SK-N-SH (cell line): ENCODE measurements around the gene SP6. TPM values are rescaled to one million over a fixed set of nuclear protein-coding genes. Genes with fewer than 3 reads are reported as not detected.

Source experiments
- CTCF ChIA-PET: fragments of 300-600, 350-600 bp; formaldehyde crosslinking; extraction: SDS; loops from one replicate; lab custom pipeline; 2021; lab: Yijun Ruan, JAX
- POLR2A ChIA-PET: fragments of 350-600 bp; sonication (Branson Sonifier 250); formaldehyde crosslinking; extraction: SDS; loops from one replicate; lab custom pipeline; 2020; ENCODE audit warnings: antibody characterized with exemption, inconsistent platforms; lab: Yijun Ruan, JAX
- DNase-seq: peaks from one replicate; pipeline ENCODE4 v3.0.0; 2012
- H2AFZ ChIP-seq: fragments of 200-600 bp; sonication (generic); 2 replicates; pipeline ENCODE4 v1.8.1; 2016; ENCODE audit warnings: antibody characterized with exemption, mild to moderate bottlenecking, low read depth
- H3F3A ChIP-seq: fragments of 200-600 bp; sonication (generic); replicated peaks from 2 replicates; pipeline ENCODE3; 2016; ENCODE audit warnings: antibody characterized with exemption, mild to moderate bottlenecking; ENCODE audit not compliant: insufficient read depth
- H3K27ac ChIP-seq, 2 experiments: fragments of 200-500 bp in 1 of 2; fragments of 200-600 bp in 1 of 2; sonication (Bioruptor generic) in 1 of 2; sonication (generic), shearing (Covaris generic) in 1 of 2; 2 replicates each; pipeline versions ENCODE4 v1.5.1 to v1.6.1; 2014 to 2016; ENCODE audit warnings: low read depth in 2 of 2, inconsistent platforms in 1 of 2, low read length in 1 of 2, mild to moderate bottlenecking in 1 of 2, mixed read lengths in 1 of 2
- H3K27me3 ChIP-seq: fragments of 200-600 bp; sonication (generic), shearing (Covaris generic); 2 replicates; pipeline ENCODE4 v1.6.1; 2016; ENCODE audit warnings: mixed run types; ENCODE audit not compliant: insufficient read depth
- H3K36me3 ChIP-seq, 2 experiments: fragments of 200-500 bp in 1 of 2; fragments of 200-600 bp in 1 of 2; sonication (Bioruptor generic) in 1 of 2; sonication (generic) in 1 of 2; replicated peaks in 1 of 2; 2 replicates each; pipeline versions ENCODE3 to v1.5.1; 2014 to 2016; ENCODE audit warnings: low read length in 1 of 2, mild to moderate bottlenecking in 1 of 2; ENCODE audit not compliant: insufficient read depth in 2 of 2, control insufficient read depth in 1 of 2
- H3K4me1 ChIP-seq, 2 experiments: fragments of 200-500 bp in 1 of 2; fragments of 200-600 bp in 1 of 2; sonication (Bioruptor generic) in 1 of 2; sonication (generic), shearing (Covaris generic) in 1 of 2; 2 replicates each; pipeline versions ENCODE4 v1.5.1 to v1.6.1; 2014 to 2016; ENCODE audit warnings: low read depth in 1 of 2, low read length in 1 of 2, mixed run types in 1 of 2; ENCODE audit not compliant: insufficient read depth in 2 of 2, control insufficient read depth in 1 of 2
- H3K4me2 ChIP-seq: fragments of 200-600 bp; sonication (generic), shearing (Covaris generic); 2 replicates; pipeline ENCODE4 v1.6.1; 2017; ENCODE audit warnings: mixed run types
- H3K4me3 ChIP-seq, 2 experiments: fragments of 200-500 bp in 1 of 2; fragments of 200-600 bp in 1 of 2; sonication (Bioruptor generic) in 1 of 2; sonication (generic), shearing (Covaris generic) in 1 of 2; 2 replicates each; pipeline versions ENCODE4 v1.5.1 to v1.8.1; 2014 to 2016; ENCODE audit warnings: low read depth in 2 of 2, inconsistent platforms in 1 of 2, low read length in 1 of 2, mild to moderate bottlenecking in 1 of 2, mixed read lengths in 1 of 2, moderate library complexity in 1 of 2
- H3K79me2 ChIP-seq: fragments of 200-600 bp; sonication (generic); 2 replicates; pipeline ENCODE4 v1.8.1; 2017; ENCODE audit warnings: mild to moderate bottlenecking; ENCODE audit not compliant: insufficient read depth
- H3K9ac ChIP-seq: fragments of 200-600 bp; sonication (generic); 2 replicates; pipeline ENCODE4 v1.6.1; 2017; ENCODE audit warnings: mixed run types
- H3K9me2 ChIP-seq: fragments of 200-600 bp; sonication (generic); 2 replicates; pipeline ENCODE4 v1.6.1; 2017; ENCODE audit warnings: mixed run types
- H3K9me3 ChIP-seq: fragments of 200-600 bp; sonication (generic); 2 replicates; pipeline ENCODE4 v1.6.1; 2017; ENCODE audit warnings: mixed run types, mild to moderate bottlenecking, moderate library complexity
- H4K20me1 ChIP-seq: fragments of 200-600 bp; sonication (generic); 2 replicates; pipeline ENCODE4 v1.6.1; 2017; ENCODE audit warnings: mild to moderate bottlenecking, mixed run types; ENCODE audit not compliant: insufficient read depth
- CHD2 ChIP-seq: fragments of 150-350 bp; IDR thresholded peaks from 2 replicates; pipeline ENCODE4 v1.6.1; 2018; ENCODE audit warnings: low read length; ENCODE audit not compliant: partially characterized antibody
- EZH2phosphoT487 ChIP-seq: fragments of 200-600 bp; sonication (generic); IDR thresholded peaks from 2 replicates; pipeline ENCODE4 v1.6.1; 2017; ENCODE audit warnings: low read depth, mixed run types, mild to moderate bottlenecking, antibody characterized with exemption, moderate library complexity, borderline replicate concordance
- FOXJ3 ChIP-seq: sonication (generic); formaldehyde crosslinking; IDR thresholded peaks from 2 replicates; pipeline ENCODE4 v1.5.1; 2020; ENCODE audit warnings: mild to moderate bottlenecking, missing genetic modification reagents
- GABPA ChIP-seq: IDR thresholded peaks from 2 replicates; pipeline ENCODE4 v1.4.0; 2012; ENCODE audit warnings: low read depth, mild to moderate bottlenecking
- JUND ChIP-seq: IDR thresholded peaks from 2 replicates; pipeline ENCODE4 v1.4.0; 2012
- MAX ChIP-seq: IDR thresholded peaks from 2 replicates; pipeline ENCODE4 v1.4.0; 2012; ENCODE audit warnings: low read depth
- MEF2A ChIP-seq: IDR thresholded peaks from 2 replicates; pipeline ENCODE4 v1.4.0; 2012; ENCODE audit warnings: low read depth, borderline replicate concordance
- MXI1 ChIP-seq: IDR thresholded peaks from 2 replicates; pipeline ENCODE4 v1.6.1; 2012; ENCODE audit warnings: mild to moderate bottlenecking, low read depth, low read length, improper control_type of control experiment
- POLR2AphosphoS5 ChIP-seq: IDR thresholded peaks from 2 replicates; pipeline ENCODE4 v1.6.1; 2012; ENCODE audit warnings: low read depth, low read length
- RCOR1 ChIP-seq: fragments of 150-350 bp; IDR thresholded peaks from 2 replicates; pipeline ENCODE4 v1.6.1; 2017; ENCODE audit warnings: antibody characterized with exemption, low read length
- REST ChIP-seq: IDR thresholded peaks from 2 replicates; pipeline ENCODE4 v1.6.1; 2012; ENCODE audit warnings: mild to moderate bottlenecking, low read depth, low read length, moderate library complexity
- RFX5 ChIP-seq: IDR thresholded peaks from 2 replicates; pipeline ENCODE4 v1.6.1; 2012; ENCODE audit warnings: mild to moderate bottlenecking, improper control_type of control experiment, low read length
- RXRA ChIP-seq: IDR thresholded peaks from 2 replicates; pipeline ENCODE4 v1.4.0; 2012; ENCODE audit warnings: low read depth, mild to moderate bottlenecking, borderline replicate concordance
- SMC3 ChIP-seq: IDR thresholded peaks from 2 replicates; pipeline ENCODE4 v1.6.1; 2012; ENCODE audit warnings: low read depth, low read length, improper control_type of control experiment
- TAF1 ChIP-seq: IDR thresholded peaks from 2 replicates; pipeline ENCODE4 v1.6.1; 2012; ENCODE audit warnings: low read depth, mild to moderate bottlenecking, low read length, moderate library complexity, borderline replicate concordance
- TEAD4 ChIP-seq: IDR thresholded peaks from 2 replicates; pipeline ENCODE4 v1.4.0; 2012; ENCODE audit warnings: mild to moderate bottlenecking, borderline replicate concordance; ENCODE audit not compliant: insufficient read depth
- ZBTB33 ChIP-seq: IDR thresholded peaks from 2 replicates; pipeline ENCODE4 v1.4.0; 2012; ENCODE audit warnings: low read depth, borderline replicate concordance
- WGBS: methylation state at CpG from one replicate; pipeline ENCODE4 v1.1.6; 2017; ENCODE audit warnings: low lambda C conversion rate; 5-methylcytosine and 5-hydroxymethylcytosine counted together
- polyA plus RNA-seq, 3 experiments: library from polyadenylated mRNA; depleted of rRNA; stranded (reverse); fragments of >200 nt; gene quantifications; 2 replicates each; pipeline ENCODE4 v1.2.3, GENCODE V29; 2012

The SP6 gene
- polyA plus RNA-seq, 1 of the 3 experiments (the other 2 are of a cell fraction), result 0.03 TPM

- peak overlapping the region; percentile 69 for H3K9ac ChIP-seq
- peaks cover 15% of the 10 kb centered on the region; the same call in 1 of the 2 replicates for H3K79me2 ChIP-seq
- DNase-seq, result no peak
- H3K27me3 ChIP-seq, result peaks cover 17% of the 10 kb centered on the region
- peak overlapping the region; percentile 91 for H2AFZ ChIP-seq
- H4K20me1 ChIP-seq, result no peaks in the 10 kb centered on the region
- H3K9me3 ChIP-seq, result no peaks in the 10 kb centered on the region
- peak overlapping the region; percentile 94 to 96 for H3K4me3 ChIP-seq
- WGBS, result 70% methylated on average over 16 of the region's 16 CpGs
- ChIA-PET POLR2A (interaction anchor here (0.9 to 3.2 kb wide), 6 partner anchors 9 to 107 kb away, joined by 3 to 26 read pairs (median 8); partner anchors contain the start of genes LRRC46, MRPL10, SP2 and SP6), CTCF (interaction anchor here (0.6 to 33.0 kb wide), 40 partner anchors 4 to 266 kb away, joined by 3 to 1447 read pairs (median 5); partner anchors contain the start of genes CDK5RAP3, LRRC46, MRPL10 and OSBPL7)
- H3K27ac ChIP-seq, result no peak overlapping the region; a peak in 2 of 4 replicates
- H3K9me2 ChIP-seq, result no peaks in the 10 kb centered on the region
- H3K4me1 ChIP-seq, result peaks cover 8 to 30% of the 10 kb centered on the region in 2 experiments; a peak in 2 of 4 replicates
- peaks cover 0 to 26% of the 10 kb centered on the region in 2 experiments for H3K36me3 ChIP-seq
- no peaks in the 10 kb centered on the region for H3F3A ChIP-seq
- peak overlapping the region; percentile 100 for H3K4me2 ChIP-seq
- TF ChIP-seq EZH2phosphoT487, result no peak
- TF ChIP-seq RCOR1, result 0 out of 2 replicates have a peak, but pooled peaks have one; percentile 0
These were observed 9.3 kb downstream of the SP6 start for GRCh38 chr17:47841488-47842291.

GRCh38 chr17:47840742-47841487 is 10.0 kb downstream of the SP6 start, which contains the start of gene SCRN2:
Gene SCRN2 (minus strand): TSS chr17:47841273. CDS start chr17:47840843, 430 bp downstream.
- Histone ChIP-seq H3K9me3 (no peaks in the 10 kb centered on the region), H3K4me3 (peak within 1 kb of the TSS; percentile 94 to 96), H3K79me2 (peaks cover 15% of the 10 kb centered on the region; the same call in 1 of the 2 replicates), H3K27ac (peak within 1 kb of the TSS; percentile 29 to 89; a peak in 3 of 4 replicates), H3K9ac (peak within 1 kb of the TSS; percentile 69), H3K27me3 (peaks cover 10% of the 10 kb centered on the region), H3K36me3 (peaks cover 0 to 32% of the 10 kb centered on the region in 2 experiments), H3K9me2 (no peaks in the 10 kb centered on the region), H4K20me1 (no peaks in the 10 kb centered on the region), H3K4me2 (peak within 1 kb of the TSS; percentile 100), H3K4me1 (peaks cover 8 to 30% of the 10 kb centered on the region in 2 experiments; a peak in 2 of 4 replicates), H2AFZ (peak within 1 kb of the TSS; percentile 91), H3F3A (no peaks in the 10 kb centered on the region)
- POLR2A ChIA-PET, result interaction anchor here (0.7 to 3.2 kb wide), 7 partner anchors 9 to 108 kb away, joined by 3 to 26 read pairs (median 4); partner anchors contain the start of genes LRRC46, MRPL10, PNPO and SP2
- peak; percentile 97 for DNase-seq
- CTCF ChIA-PET, result interaction anchor here (0.6 to 33.0 kb wide), 43 partner anchors 3 to 267 kb away, joined by 3 to 1447 read pairs (median 4); partner anchors contain the start of genes CDK5RAP3, LRRC46, MRPL10 and OSBPL7
- WGBS, result 1% methylated on average over 39 of the region's 55 CpGs
- TF ChIP-seq RXRA (no peak), SMC3 (peak; percentile 97), TEAD4 (no peak), MAX (peak; percentile 77), ZBTB33 (no peak), GABPA (peak; percentile 76), CHD2 (peak; percentile 66), REST (0 out of 2 replicates have a peak, but pooled peaks have one; percentile 26), RFX5 (no peak), FOXJ3 (CRISPR knock-in tag) (0 out of 2 replicates have a peak, but pooled peaks have one; percentile 27), MEF2A (no peak), MXI1 (peak; percentile 51; the same call in 1 of the 2 replicates), JUND (no peak), POLR2AphosphoS5 (peak; percentile 74; the same call in 1 of the 2 replicates), EZH2phosphoT487 (no peak), TAF1 (peak; percentile 65)
